H9 (cell line): ENCODE data around the gene SNUPN. TPM values are rescaled to one million over a fixed set of nuclear protein-coding genes. Genes with fewer than 3 reads are reported as not detected.

Experiments
- DNase-seq: peaks from one replicate; pipeline ENCODE4 v3.0.0-alpha.2; 2017
- H2AFZ ChIP-seq: one replicate; pipeline ENCODE4 v1.6.1; 2013; ENCODE audit warnings: mild to moderate bottlenecking, low read length, control low read depth, moderate library complexity
- H2AK5ac ChIP-seq: 2 replicates; pipeline ENCODE4 v1.6.1; 2013; ENCODE audit warnings: low read length, control low read depth, mixed read lengths; ENCODE audit not compliant: insufficient read length
- H2BK120ac ChIP-seq: one replicate; pipeline ENCODE4 v1.6.1; 2013; ENCODE audit warnings: low read depth, mild to moderate bottlenecking, low read length, control low read depth, inconsistent platforms; ENCODE audit not compliant: poor library complexity, severe bottlenecking
- H2BK12ac ChIP-seq: 2 replicates; pipeline ENCODE4 v1.6.1; 2013; ENCODE audit warnings: low read length, control low read depth, mixed read lengths, low read depth; ENCODE audit not compliant: insufficient read length
- H2BK15ac ChIP-seq: 2 replicates; pipeline ENCODE4 v1.6.1; 2013; ENCODE audit warnings: low read depth, low read length, control low read depth
- H2BK20ac ChIP-seq: one replicate; pipeline ENCODE4 v1.6.1; 2013; ENCODE audit warnings: low read depth, mild to moderate bottlenecking, low read length, control low read depth, inconsistent platforms; ENCODE audit not compliant: poor library complexity, severe bottlenecking
- H2BK5ac ChIP-seq: 2 replicates; pipeline ENCODE4 v1.6.1; 2013; ENCODE audit warnings: low read length, control low read depth, mixed read lengths; ENCODE audit not compliant: insufficient read length
- H3K14ac ChIP-seq: 2 replicates; pipeline ENCODE4 v1.6.1; 2013; ENCODE audit warnings: low read length, control low read depth; ENCODE audit not compliant: insufficient read depth
- H3K18ac ChIP-seq: 2 replicates; pipeline ENCODE4 v1.6.1; 2013; ENCODE audit warnings: low read depth, mild to moderate bottlenecking, mixed read lengths, low read length, control low read depth; ENCODE audit not compliant: insufficient read length
- H3K23ac ChIP-seq: 2 replicates; pipeline ENCODE4 v1.6.1; 2013; ENCODE audit warnings: low read length, control low read depth, mixed read lengths, low read depth; ENCODE audit not compliant: insufficient read length
- H3K23me2 ChIP-seq: 2 replicates; pipeline ENCODE4 v1.6.1; 2013; ENCODE audit warnings: low read depth, mild to moderate bottlenecking, mixed read lengths, low read length, control low read depth; ENCODE audit not compliant: insufficient read length, poor library complexity, severe bottlenecking
- H3K27ac ChIP-seq: 2 replicates; pipeline ENCODE4 v1.5.1; 2013; ENCODE audit warnings: low read length, control low read depth, mixed read lengths, low read depth; ENCODE audit not compliant: insufficient read length
- H3K27me3 ChIP-seq: 2 replicates; pipeline ENCODE4 v1.6.1; 2013; ENCODE audit warnings: low read length, control low read depth, inconsistent platforms; ENCODE audit not compliant: insufficient read depth
- H3K4ac ChIP-seq: 2 replicates; pipeline ENCODE4 v1.6.1; 2013; ENCODE audit warnings: low read depth, mild to moderate bottlenecking, control low read depth, inconsistent platforms, low read length, moderate library complexity
- H3K4me1 ChIP-seq: 2 replicates; pipeline ENCODE4 v1.6.1; 2013; ENCODE audit warnings: low read length, control low read depth, inconsistent platforms; ENCODE audit not compliant: insufficient read depth
- H3K4me2 ChIP-seq: 2 replicates; pipeline ENCODE4 v1.6.1; 2013; ENCODE audit warnings: low read length, control low read depth, mixed read lengths; ENCODE audit not compliant: insufficient read length, insufficient read depth
- H3K56ac ChIP-seq: 2 replicates; pipeline ENCODE4 v1.6.1; 2013; ENCODE audit warnings: low read depth, mild to moderate bottlenecking, mixed read lengths, low read length, control low read depth; ENCODE audit not compliant: insufficient read length
- H3K79me1 ChIP-seq: 2 replicates; pipeline ENCODE4 v1.6.1; 2013; ENCODE audit warnings: low read depth, mild to moderate bottlenecking, moderate library complexity, low read length, control low read depth, inconsistent platforms; ENCODE audit not compliant: insufficient read depth, poor library complexity, severe bottlenecking
- H3K79me2 ChIP-seq: 2 replicates; pipeline ENCODE4 v1.6.1; 2013; ENCODE audit warnings: low read length, control low read depth, inconsistent platforms; ENCODE audit not compliant: insufficient read depth
- H3K9ac ChIP-seq: 2 replicates; pipeline ENCODE4 v1.6.1; 2013; ENCODE audit warnings: low read length, control low read depth, mixed read lengths; ENCODE audit not compliant: insufficient read length; ENCODE audit errors: extremely low read depth
- H3K9me3 ChIP-seq: one replicate; pipeline ENCODE4 v1.6.1; 2013; ENCODE audit warnings: low read depth, low read length, inconsistent platforms; ENCODE audit not compliant: control insufficient read depth
- H3T11ph ChIP-seq: one replicate; pipeline ENCODE4 v1.6.1; 2013; ENCODE audit warnings: mild to moderate bottlenecking, low read length, control low read depth, inconsistent platforms
- H4K20me1 ChIP-seq: one replicate; pipeline ENCODE4 v1.6.1; 2013; ENCODE audit not compliant: control insufficient read depth, insufficient read length, insufficient read depth
- H4K5ac ChIP-seq: 2 replicates; pipeline ENCODE4 v1.6.1; 2013; ENCODE audit warnings: low read depth, mild to moderate bottlenecking, mixed read lengths, low read length, control low read depth; ENCODE audit not compliant: insufficient read length
- H4K8ac ChIP-seq: replicated peaks from 2 replicates; pipeline ENCODE4 v1.6.1; 2013; ENCODE audit warnings: low read length, control low read depth, mixed read lengths, low read depth; ENCODE audit not compliant: insufficient read length
- H4K91ac ChIP-seq: 2 replicates; pipeline ENCODE4 v1.6.1; 2013; ENCODE audit warnings: low read depth, mild to moderate bottlenecking, moderate library complexity, mixed read lengths, low read length, control low read depth; ENCODE audit not compliant: insufficient read length
- H3K27ac Mint-ChIP-seq, 3 experiments: 2 replicates in 2 of 3; 3 replicates in 1 of 3; pipeline ENCODE4 v1.8.0; 2020 to 2021; ENCODE audit warnings: mixed read lengths in 3 of 3, mild to moderate bottlenecking in 1 of 3, moderate library complexity in 1 of 3
- H3K27me3 Mint-ChIP-seq: 2 replicates; pipeline ENCODE4 v1.8.0; 2021; ENCODE audit warnings: low read depth, mild to moderate bottlenecking, moderate library complexity, mixed read lengths
- H3K36me3 Mint-ChIP-seq, 3 experiments: 2 replicates in 2 of 3; 3 replicates in 1 of 3; pipeline ENCODE4 v1.8.0; 2020 to 2021; ENCODE audit warnings: low read depth in 3 of 3, mixed read lengths in 3 of 3; ENCODE audit not compliant: insufficient read depth in 1 of 3
- H3K4me1 Mint-ChIP-seq, 2 experiments: 2 replicates each; pipeline ENCODE4 v1.8.0; 2020; ENCODE audit warnings: mixed read lengths in 2 of 2
- H3K4me3 Mint-ChIP-seq, 2 experiments: 2 replicates in 1 of 2; 3 replicates in 1 of 2; pipeline ENCODE4 v1.8.0; 2020 to 2021; ENCODE audit warnings: mild to moderate bottlenecking in 2 of 2, mixed read lengths in 2 of 2, moderate library complexity in 1 of 2
- H3K9me3 Mint-ChIP-seq, 2 experiments: 2 replicates in 1 of 2; 3 replicates in 1 of 2; pipeline ENCODE4 v1.8.0; 2020; ENCODE audit warnings: mild to moderate bottlenecking in 2 of 2, mixed read lengths in 2 of 2, moderate library complexity in 1 of 2
- CTCF ChIP-seq: fragments of 200-600 bp; sonication (generic); conservative IDR thresholded peaks from 3 replicates; pipeline ENCODE4 v1.8.0; 2021; ENCODE audit warnings: antibody characterized with exemption, mild to moderate bottlenecking
- WGBS: extraction: QIAGEN DNeasy Blood & Tissue Kit; methylation state at CpG from one replicate; pipeline ENCODE4 v1.1.7; 2013; ENCODE audit warnings: missing lambda C conversion rate, low lambda C conversion rate, mixed read lengths; ENCODE audit not compliant: insufficient read length; ENCODE audit errors: extremely low coverage; 5-methylcytosine and 5-hydroxymethylcytosine counted together
- long read RNA-seq: library from polyadenylated mRNA; unstranded; transcript quantifications from one replicate; pipeline ENCODE4 v2.0.0, GENCODE V29; 2020
- total RNA-seq: library from RNA; stranded (reverse); gene quantifications from 2 replicates; pipeline ENCODE4 v1.2.1, GENCODE V29; 2021

Gene SNUPN
- 29.8 and 32.7 TPM in 2 replicates for total RNA-seq
- long read RNA-seq, transcript SNUPN-207 (10 exons, 1,641 nt): minor isoform, 8 of 228 reads
- long read RNA-seq, transcript SNUPN-206 (9 exons, 1,682 nt): minor isoform, 36 of 228 reads
- long read RNA-seq, transcript SNUPN-201 (9 exons, 1,513 nt): major isoform, 138 of 228 reads
- long read RNA-seq, partial matches to known transcripts: 19 of 228 reads
- long read RNA-seq, other reads (novel, unspliced or antisense): 27 of 228 reads

GRCh38 chr15:75625542-75626347 is at the start of gene SNUPN:
Gene SNUPN (minus strand): TSS chr15:75625725. CDS start chr15:75621051, 4,674 bp downstream.
- H3K4me1 ChIP-seq: no peaks in the 10 kb centered on the region

More at GRCh38 chr15:75625542-75626347, at the start of gene SNUPN:
- Histone ChIP-seq H3K18ac (peak within 1 kb of the TSS; percentile 67), H4K20me1 (no peaks in the 10 kb centered on the region), H2BK12ac (no peak within 1 kb of the TSS), H2AFZ (no peak within 1 kb of the TSS), H3T11ph (no peak within 1 kb of the TSS), H2BK5ac (no peak within 1 kb of the TSS), H3K27ac (peak within 1 kb of the TSS; percentile 65), H4K5ac (no peak within 1 kb of the TSS), H3K23me2 (peaks cover 7% of the 10 kb centered on the region), H2AK5ac (no peak within 1 kb of the TSS), H4K91ac (no peak within 1 kb of the TSS), H2BK20ac (no peak within 1 kb of the TSS), H4K8ac (no peak within 1 kb of the TSS), H3K4ac (no peak within 1 kb of the TSS), H3K79me2 (no peaks in the 10 kb centered on the region), H3K79me1 (no peaks in the 10 kb centered on the region), H3K23ac (no peak within 1 kb of the TSS), H2BK15ac (no peak within 1 kb of the TSS), H3K27me3 (no peaks in the 10 kb centered on the region), H3K9me3 (no peaks in the 10 kb centered on the region), H3K56ac (no peak within 1 kb of the TSS), H3K4me2 (peak within 1 kb of the TSS; percentile 99), H3K14ac (peak within 1 kb of the TSS; percentile 81; the same call in 1 of the 2 replicates), H3K9ac (peak within 1 kb of the TSS; percentile 61), H2BK120ac (no peak within 1 kb of the TSS)
- no peak for TF ChIP-seq CTCF
- H3K36me3 Mint-ChIP-seq: peaks cover 0 to 3% (median 1%) of the 10 kb centered on the region in 3 experiments; a peak in 1 of 7 replicates
- H3K27ac Mint-ChIP-seq: peak within 1 kb of the TSS; percentile 90 to 98 (median 98)
- peaks cover 8 to 12% of the 10 kb centered on the region in 2 experiments; a peak in 3 of 4 replicates for H3K4me1 Mint-ChIP-seq
- H3K9me3 Mint-ChIP-seq: no peaks in the 10 kb centered on the region
- H3K4me3 Mint-ChIP-seq: peak within 1 kb of the TSS; percentile 86 to 89
- DNase-seq: peak; percentile 97
- no CpG with 5 or more reads among the region's 47 CpGs for WGBS
- H3K27me3 Mint-ChIP-seq: no peaks in the 10 kb centered on the region
